Immature natural killer cell (primary cell): ENCODE data around the gene MTCL1. TPM values are rescaled to one million over a fixed set of nuclear protein-coding genes. Genes with fewer than 3 reads are reported as not detected.

ENCODE experiments used
- DNase-seq, 3 donors: peaks; one replicate each; pipeline ENCODE4 v3.0.0; 2022; ENCODE audit warnings: mixed read lengths in 1 of 3
- H3K27ac Mint-ChIP-seq, 6 donors: one replicate each; pipeline ENCODE4 v1.8.0; 2020; ENCODE audit warnings: mixed read lengths in 6 of 6, mild to moderate bottlenecking in 5 of 6, inconsistent platforms in 4 of 6, moderate library complexity in 3 of 6
- H3K27me3 Mint-ChIP-seq, 3 donors: one replicate each; pipeline ENCODE4 v1.8.0; 2020 to 2021; ENCODE audit warnings: low read depth in 3 of 3, mild to moderate bottlenecking in 3 of 3, mixed read lengths in 3 of 3, moderate library complexity in 3 of 3, inconsistent platforms in 1 of 3
- H3K36me3 Mint-ChIP-seq, 3 donors: one replicate each; pipeline ENCODE4 v1.8.0; 2020; ENCODE audit warnings: mixed read lengths in 3 of 3, inconsistent platforms in 2 of 3, mild to moderate bottlenecking in 2 of 3
- H3K4me1 Mint-ChIP-seq, 2 donors: one replicate each; pipeline ENCODE4 v1.8.0; 2020; ENCODE audit warnings: inconsistent platforms in 2 of 2, mild to moderate bottlenecking in 2 of 2, mixed read lengths in 2 of 2, moderate library complexity in 1 of 2
- H3K4me3 Mint-ChIP-seq, 5 donors: one replicate each; pipeline ENCODE4 v1.8.0; 2020; ENCODE audit warnings: mild to moderate bottlenecking in 5 of 5, mixed read lengths in 5 of 5, inconsistent platforms in 3 of 5, moderate library complexity in 3 of 5
- H3K9me3 Mint-ChIP-seq, 6 donors: one replicate each; pipeline ENCODE4 v1.8.0; 2020; ENCODE audit warnings: mild to moderate bottlenecking in 6 of 6, mixed read lengths in 6 of 6, inconsistent platforms in 4 of 6, moderate library complexity in 3 of 6
- polyA plus RNA-seq, 3 donors: library from polyadenylated mRNA; unstranded; fragments of 300-500 nt; fragmentation: Illumina TruSeq; gene quantifications; one replicate each; pipeline ENCODE4 v1.2.3, GENCODE V29; 2021

Gene MTCL1
- polyA plus RNA-seq, 3 donors from 2014 or later: not detected

- Mint-ChIP-seq H3K9me3 (peaks cover 0 to 2% (median 0%) of the 10 kb centered on the region in 6 donors), H3K27ac (no peak overlapping the region), H3K4me1 (peaks cover 9 to 10% of the 10 kb centered on the region in 2 donors), H3K27me3 (peaks cover 13 to 26% (median 20%) of the 10 kb centered on the region in 3 donors), H3K4me3 (no peak overlapping the region), H3K36me3 (no peaks in the 10 kb centered on the region)
- DNase-seq: no peak
Observed at GRCh38 chr18:8699948-8700347, 5.4 kb upstream of the MTCL1 start.

- no peak overlapping the region for H3K4me3 Mint-ChIP-seq
- H3K27ac Mint-ChIP-seq: no peak overlapping the region
- no peaks in the 10 kb centered on the region for H3K36me3 Mint-ChIP-seq
- H3K4me1 Mint-ChIP-seq: peaks cover 10 to 11% of the 10 kb centered on the region in 2 donors
- no peak for DNase-seq
- peaks cover 13 to 26% (median 20%) of the 10 kb centered on the region in 3 donors for H3K27me3 Mint-ChIP-seq
- peaks cover 0 to 2% (median 0%) of the 10 kb centered on the region in 6 donors for H3K9me3 Mint-ChIP-seq
Observed at GRCh38 chr18:8701546-8702118, 3.7 kb upstream of the MTCL1 start.

- H3K4me3 Mint-ChIP-seq: peak overlapping the region in 3 of 5 donors; percentile 30 to 45 (median 40)
- H3K9me3 Mint-ChIP-seq: peaks cover 0 to 5% (median 0%) of the 10 kb centered on the region in 6 donors
- H3K36me3 Mint-ChIP-seq: peaks cover 0 to 3% (median 0%) of the 10 kb centered on the region in 3 donors
- H3K27ac Mint-ChIP-seq: no peak overlapping the region
- no peak for DNase-seq
- H3K4me1 Mint-ChIP-seq: peaks cover 15 to 21% of the 10 kb centered on the region in 2 donors
- H3K27me3 Mint-ChIP-seq: peaks cover 16 to 34% (median 30%) of the 10 kb centered on the region in 3 donors
Observed at GRCh38 chr18:8702668-8703067, 2.7 kb upstream of the MTCL1 start.

GRCh38 chr18:8703092-8703709, 2.2 kb upstream of the MTCL1 start:
- H3K27ac Mint-ChIP-seq: no peak overlapping the region
- H3K36me3 Mint-ChIP-seq: peaks cover 0 to 3% (median 0%) of the 10 kb centered on the region in 3 donors
- peak overlapping the region; percentile 6 to 88 (median 52) for H3K4me3 Mint-ChIP-seq
- no peak for DNase-seq
- H3K27me3 Mint-ChIP-seq: peaks cover 18 to 34% (median 34%) of the 10 kb centered on the region in 3 donors
- peaks cover 0 to 5% (median 0%) of the 10 kb centered on the region in 6 donors for H3K9me3 Mint-ChIP-seq
- peaks cover 15 to 23% of the 10 kb centered on the region in 2 donors for H3K4me1 Mint-ChIP-seq

- Mint-ChIP-seq H3K27me3 (peaks cover 22 to 38% (median 34%) of the 10 kb centered on the region in 3 donors), H3K4me3 (peak overlapping the region; percentile 84 to 90 (median 88)), H3K9me3 (peaks cover 0 to 5% (median 0%) of the 10 kb centered on the region in 6 donors), H3K36me3 (peaks cover 0 to 3% (median 0%) of the 10 kb centered on the region in 3 donors), H3K27ac (no peak overlapping the region), H3K4me1 (peaks cover 15 to 23% of the 10 kb centered on the region in 2 donors)
- DNase-seq: no peak
Observed at GRCh38 chr18:8703781-8704301, 1.5 kb upstream of the MTCL1 start.

- peak; percentile 81 to 84 (median 83) for DNase-seq
- Mint-ChIP-seq H3K27me3 (peaks cover 23 to 33% (median 33%) of the 10 kb centered on the region in 3 donors), H3K4me1 (peaks cover 15 to 23% of the 10 kb centered on the region in 2 donors), H3K4me3 (peak overlapping the region; percentile 84 to 90 (median 88)), H3K9me3 (peaks cover 0 to 5% (median 0%) of the 10 kb centered on the region in 6 donors), H3K36me3 (peaks cover 0 to 3% (median 0%) of the 10 kb centered on the region in 3 donors), H3K27ac (peak overlapping the region in 2 of 6 donors; percentile 68 to 83)
Observed at GRCh38 chr18:8704361-8705237, 757 bp upstream of the MTCL1 start.

- peak in 2 of 3 donors; percentile 9 to 14 for DNase-seq
- H3K27me3 Mint-ChIP-seq: peaks cover 23 to 30% (median 29%) of the 10 kb centered on the region in 3 donors
- H3K27ac Mint-ChIP-seq: peak overlapping the region in 1 of 6 donors; percentile 52
- H3K4me3 Mint-ChIP-seq: peak overlapping the region in 4 of 5 donors; percentile 83 to 90 (median 84)
- peaks cover 15 to 23% of the 10 kb centered on the region in 2 donors for H3K4me1 Mint-ChIP-seq
- H3K9me3 Mint-ChIP-seq: peaks cover 0 to 5% (median 0%) of the 10 kb centered on the region in 6 donors
- H3K36me3 Mint-ChIP-seq: peaks cover 0 to 6% (median 0%) of the 10 kb centered on the region in 3 donors
Observed at GRCh38 chr18:8705961-8706790, 820 bp downstream of the MTCL1 start.

- Mint-ChIP-seq H3K4me1 (peaks cover 15 to 23% of the 10 kb centered on the region in 2 donors), H3K27me3 (peaks cover 23 to 29% (median 29%) of the 10 kb centered on the region in 3 donors), H3K9me3 (peaks cover 0 to 5% (median 0%) of the 10 kb centered on the region in 6 donors), H3K27ac (peak overlapping the region in 4 of 6 donors; percentile 6 to 55 (median 44)), H3K4me3 (peak overlapping the region; percentile 83 to 90 (median 84)), H3K36me3 (peaks cover 0 to 6% (median 0%) of the 10 kb centered on the region in 3 donors)
- peak in 2 of 3 donors; percentile 7 to 11 for DNase-seq
Observed at GRCh38 chr18:8706791-8707555, 1.6 kb downstream of the MTCL1 start.

- Mint-ChIP-seq H3K4me1 (peaks cover 15 to 23% of the 10 kb centered on the region in 2 donors), H3K4me3 (peak overlapping the region; percentile 14 to 90 (median 83)), H3K27me3 (peaks cover 23 to 30% (median 23%) of the 10 kb centered on the region in 3 donors), H3K9me3 (peaks cover 0 to 5% (median 0%) of the 10 kb centered on the region in 6 donors), H3K36me3 (peaks cover 0 to 6% (median 0%) of the 10 kb centered on the region in 3 donors), H3K27ac (no peak overlapping the region)
- no peak for DNase-seq
Observed at GRCh38 chr18:8707556-8708300, 2.4 kb downstream of the MTCL1 start.

- H3K36me3 Mint-ChIP-seq: peaks cover 0 to 6% (median 0%) of the 10 kb centered on the region in 3 donors
- H3K27me3 Mint-ChIP-seq: peaks cover 18 to 27% (median 19%) of the 10 kb centered on the region in 3 donors
- DNase-seq: no peak
- H3K4me1 Mint-ChIP-seq: peaks cover 15 to 23% of the 10 kb centered on the region in 2 donors
- no peak overlapping the region for H3K27ac Mint-ChIP-seq
- H3K4me3 Mint-ChIP-seq: no peak overlapping the region
- H3K9me3 Mint-ChIP-seq: peaks cover 0 to 5% (median 0%) of the 10 kb centered on the region in 6 donors
Observed at GRCh38 chr18:8708670-8709069, 3.3 kb downstream of the MTCL1 start.

- H3K4me1 Mint-ChIP-seq: peaks cover 8 to 16% of the 10 kb centered on the region in 2 donors
- DNase-seq: no peak
- H3K9me3 Mint-ChIP-seq: peaks cover 0 to 3% (median 0%) of the 10 kb centered on the region in 6 donors
- no peak overlapping the region for H3K27ac Mint-ChIP-seq
- H3K27me3 Mint-ChIP-seq: peaks cover 18 to 27% (median 19%) of the 10 kb centered on the region in 3 donors
- H3K4me3 Mint-ChIP-seq: no peak overlapping the region
- peaks cover 0 to 6% (median 0%) of the 10 kb centered on the region in 3 donors for H3K36me3 Mint-ChIP-seq
Observed at GRCh38 chr18:8709248-8710059, 4.1 kb downstream of the MTCL1 start.
